ENCODE results near the gene IGLON5. TPM values are rescaled to one million over a fixed set of nuclear protein-coding genes. Genes with fewer than 3 reads are reported as not detected.

The IGLON5 gene
- total RNA-seq, 2 donors from 2014 or later = 0.16 TPM; not detected in 1

DNA sequence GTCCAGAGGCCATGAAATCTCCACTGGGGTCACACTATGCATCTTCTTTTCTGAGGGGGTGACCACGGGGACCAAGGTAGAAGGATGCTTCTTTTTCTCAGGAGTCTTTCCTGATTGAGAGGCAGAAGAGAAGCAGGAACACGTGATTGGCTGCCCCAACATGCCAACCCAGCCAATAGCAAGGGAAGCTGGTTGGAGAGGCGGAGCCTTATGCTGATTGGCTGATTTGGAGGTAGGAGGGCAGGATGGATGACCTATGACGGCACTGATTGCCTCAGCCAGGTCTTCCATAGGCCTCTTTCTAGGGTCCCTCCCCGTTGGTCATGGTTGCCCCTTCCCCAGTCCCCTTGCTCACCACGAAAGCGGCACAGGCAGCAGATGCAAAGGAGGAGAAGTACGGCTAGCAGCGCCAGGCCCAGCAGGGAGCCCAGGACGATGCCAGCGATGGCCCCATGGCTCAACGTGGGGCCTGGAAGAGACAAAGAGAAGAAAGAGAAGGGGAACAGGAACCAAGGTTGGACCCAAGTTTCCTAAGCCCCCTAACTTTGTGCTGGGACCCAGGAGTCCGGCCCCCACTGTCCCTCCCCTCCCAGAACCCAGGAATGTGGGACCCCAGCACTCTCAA, 22.5 kb downstream of the IGLON5 start:
- no peak for ATAC-seq
- no peak for DNase-seq
- intact Hi-C loops (cut with DNase I) = loop anchor here in 1 of 2 donors (10.0 kb wide), 1 partner anchor 71 kb away; no protein-coding TSS in a partner anchor

GRCh38 chr19:51337141-51337860, 25.9 kb downstream of the IGLON5 start:
- peak; percentile 24 for DNase-seq
- intact Hi-C loops (cut with DNase I) = loop anchor here in 1 of 2 donors (10.0 kb wide), 1 partner anchor 68 kb away; no protein-coding TSS in a partner anchor

GRCh38 chr19:51337861-51338562, 26.6 kb downstream of the IGLON5 start:
- ATAC-seq (no peak), DNase-seq (peak; percentile 18)
- intact Hi-C loops (cut with DNase I) = loop anchor here (2.0 to 10.0 kb wide), 3 partner anchors 29 to 319 kb away; partner anchors contain the start of gene ETFB (in 1 of the 2)

More at GRCh38 chr19:51337141-51337860, 25.9 kb downstream of the IGLON5 start:
- ATAC-seq = no peak

GRCh38 chr19:51338563-51339312, 27.3 kb downstream of the IGLON5 start:
- intact Hi-C loops (cut with DNase I) = loop anchor here (2.0 to 10.0 kb wide), 3 partner anchors 28 to 318 kb away; partner anchors contain the start of gene ETFB (in 1 of the 2)
- peak; percentile 72 to 82 for ATAC-seq

DNA sequence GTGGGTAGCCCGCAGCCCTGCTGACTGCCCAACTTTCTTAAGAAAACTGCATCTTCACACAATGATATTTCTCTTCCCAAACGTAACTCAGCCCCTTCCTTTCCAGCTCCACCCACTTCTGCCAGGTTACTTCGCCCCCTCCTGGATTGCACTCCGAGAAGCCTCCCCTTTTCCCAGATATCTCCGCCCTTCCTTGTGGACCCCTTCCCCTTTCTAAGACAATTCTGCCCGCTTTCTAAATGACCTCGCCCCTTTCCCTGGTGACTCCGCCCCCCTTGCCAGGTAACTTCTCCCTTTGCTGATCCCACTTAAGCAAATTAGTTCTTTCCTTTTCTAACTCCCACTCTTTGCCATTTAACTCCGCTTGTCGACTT, 27.9 kb downstream of the IGLON5 start:
- DNase-seq = no peak
- no peak for ATAC-seq
- intact Hi-C loops (cut with DNase I) = loop anchor here (2.0 to 10.0 kb wide), 3 partner anchors 28 to 318 kb away; partner anchors contain the start of gene ETFB (in 1 of the 2)

More at GRCh38 chr19:51338563-51339312, 27.3 kb downstream of the IGLON5 start:
- DNase-seq = peak; percentile 90

DNA sequence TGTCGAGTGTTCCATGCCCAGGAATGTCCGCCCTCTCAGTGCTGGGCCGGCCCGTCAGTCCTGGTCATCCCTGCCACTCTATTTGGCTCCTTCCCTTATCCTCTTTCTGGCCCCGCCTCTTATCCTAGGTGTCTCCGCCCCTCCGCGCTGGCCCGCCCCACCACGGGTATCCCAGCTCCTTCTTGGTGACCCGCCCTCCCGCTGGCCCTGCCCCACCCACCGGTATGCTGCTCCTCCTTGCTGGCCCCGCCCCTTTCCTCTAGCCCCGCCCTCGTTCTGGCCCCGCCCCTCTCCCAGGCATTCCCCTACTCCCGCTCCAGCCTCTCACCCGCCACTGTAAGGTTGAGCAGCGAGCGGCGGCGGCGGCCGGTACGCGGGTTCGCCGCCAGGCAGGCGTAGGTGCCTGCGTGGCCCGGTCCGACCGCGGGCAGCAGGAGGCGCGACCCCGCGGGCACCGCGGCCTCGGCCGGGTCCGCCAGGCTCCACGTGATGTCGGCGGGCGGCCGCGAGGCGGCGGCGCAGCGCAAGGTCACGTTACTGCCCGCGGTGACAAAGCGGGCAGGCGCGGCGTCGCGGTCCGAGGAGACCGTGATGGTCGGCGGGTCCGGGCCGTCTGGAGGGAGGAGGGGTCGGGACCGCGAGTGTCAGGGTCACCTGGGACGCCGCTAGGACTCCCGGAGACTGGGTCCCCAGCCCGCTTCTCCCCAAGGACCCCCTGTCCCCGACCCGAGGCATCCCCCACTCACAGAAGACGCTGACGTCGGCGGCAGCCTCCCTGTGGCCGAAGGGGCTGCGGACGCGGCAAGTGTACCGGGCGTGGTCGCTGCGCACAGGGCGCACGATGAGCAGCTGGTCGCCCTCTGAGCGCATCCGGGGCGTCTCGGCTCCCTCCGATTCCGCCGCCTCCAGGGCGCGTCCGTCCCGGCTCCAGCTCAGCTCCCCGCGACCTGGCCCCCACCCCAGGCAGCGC, 28.5 kb downstream of the IGLON5 start:
- ATAC-seq (peak; percentile 96 to 98), DNase-seq (peak; percentile 99)
- intact Hi-C loops (cut with DNase I) = loop anchor here (2.0 to 10.0 kb wide), 4 partner anchors 27 to 317 kb away; partner anchors contain the start of genes C19orf84 (in 1 of the 2) and ETFB (in 1 of the 2)

DNA sequence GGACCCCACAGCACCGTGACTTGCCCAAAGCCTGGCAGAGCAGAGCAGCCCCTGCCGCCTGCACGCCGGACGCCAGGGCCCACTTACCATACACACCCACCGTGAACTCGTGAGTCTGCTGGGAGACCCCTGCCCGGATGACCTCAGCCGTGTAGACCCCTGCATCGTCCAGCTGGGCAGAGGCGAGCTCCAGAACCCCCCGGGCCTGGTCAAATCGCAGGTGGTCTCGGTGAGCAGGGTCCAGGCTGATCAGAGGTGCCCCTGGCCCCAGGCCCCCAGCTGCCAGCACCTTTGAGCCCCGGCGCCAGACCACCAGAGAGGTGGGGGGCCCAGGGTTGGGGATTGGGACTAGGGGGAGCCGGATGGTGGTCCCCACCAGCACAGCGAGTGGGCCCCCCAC, 29.6 kb downstream of the IGLON5 start:
- intact Hi-C loops (cut with DNase I) = loop anchor here in 1 of 2 donors (10.0 kb wide), 1 partner anchor 54 kb away; the partner anchor contains the start of gene C19orf84
- DNase-seq = peak; percentile 21
- ATAC-seq = no peak

DNA sequence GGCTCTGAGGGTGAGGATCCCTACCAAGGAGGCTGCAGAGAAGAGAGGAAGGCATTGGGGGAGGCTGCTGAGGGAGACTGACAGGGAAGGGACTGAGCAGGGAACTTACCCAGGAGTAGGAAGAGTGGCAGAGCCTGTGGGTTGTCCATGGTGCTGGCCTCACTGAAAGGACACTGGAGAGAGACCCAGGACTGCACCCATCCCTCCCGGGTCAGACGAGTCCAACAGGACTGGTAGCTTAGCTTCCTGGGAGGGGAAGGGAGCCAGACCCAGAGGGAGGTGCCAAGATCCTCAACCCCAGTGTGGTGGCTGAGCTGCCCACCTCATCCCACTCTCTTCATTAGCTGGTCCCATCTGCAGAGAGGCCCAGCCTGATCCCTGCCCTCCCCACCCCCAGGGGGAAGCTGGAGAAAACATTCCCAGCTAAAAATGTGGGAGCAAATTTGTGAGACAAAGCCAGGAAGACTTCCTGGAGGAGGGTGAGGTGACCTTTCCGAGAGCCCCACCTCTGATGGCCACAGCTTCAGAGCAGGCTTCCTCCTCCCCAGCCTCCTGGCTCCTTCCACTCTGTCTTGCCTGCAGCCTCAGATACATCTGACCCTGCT, 30.6 kb downstream of the IGLON5 start, which contains the start of gene VSIG10L:
VSIG10L (minus strand) TSS at position 164 of the 605 bp plus-strand sequence; CDS start at position 149, 15 bp downstream.
- intact Hi-C loops (cut with DNase I) = loop anchor here in 1 of 2 donors (10.0 kb wide), 1 partner anchor 53 kb away; the partner anchor contains the start of gene C19orf84
- ATAC-seq = no peak
- peak; percentile 18 for DNase-seq

- intact Hi-C loops (cut with DNase I) = loop anchor here in 1 of 2 donors (10.0 kb wide), 1 partner anchor 52 kb away; the partner anchor contains the start of gene C19orf84
- peak; percentile 10 for DNase-seq
- ATAC-seq = no peak
Measured at GRCh38 chr19:51342631-51343569, 31.5 kb downstream of the IGLON5 start.

- DNase-seq = no peak
- intact Hi-C loops (cut with DNase I) = loop anchor here in 1 of 2 donors (10.0 kb wide), 1 partner anchor 50 kb away; the partner anchor contains the start of gene C19orf84
- no peak for ATAC-seq
Measured at GRCh38 chr19:51345076-51345620, 33.7 kb downstream of the IGLON5 start.

GRCh38 chr19:51346742-51347141, 35.3 kb downstream of the IGLON5 start:
- intact Hi-C loops (cut with DNase I) = loop anchor here in 1 of 2 donors (10.0 kb wide), 1 partner anchor 48 kb away; the partner anchor contains the start of gene C19orf84
- DNase-seq (peak; percentile 12), ATAC-seq (no peak)

DNA sequence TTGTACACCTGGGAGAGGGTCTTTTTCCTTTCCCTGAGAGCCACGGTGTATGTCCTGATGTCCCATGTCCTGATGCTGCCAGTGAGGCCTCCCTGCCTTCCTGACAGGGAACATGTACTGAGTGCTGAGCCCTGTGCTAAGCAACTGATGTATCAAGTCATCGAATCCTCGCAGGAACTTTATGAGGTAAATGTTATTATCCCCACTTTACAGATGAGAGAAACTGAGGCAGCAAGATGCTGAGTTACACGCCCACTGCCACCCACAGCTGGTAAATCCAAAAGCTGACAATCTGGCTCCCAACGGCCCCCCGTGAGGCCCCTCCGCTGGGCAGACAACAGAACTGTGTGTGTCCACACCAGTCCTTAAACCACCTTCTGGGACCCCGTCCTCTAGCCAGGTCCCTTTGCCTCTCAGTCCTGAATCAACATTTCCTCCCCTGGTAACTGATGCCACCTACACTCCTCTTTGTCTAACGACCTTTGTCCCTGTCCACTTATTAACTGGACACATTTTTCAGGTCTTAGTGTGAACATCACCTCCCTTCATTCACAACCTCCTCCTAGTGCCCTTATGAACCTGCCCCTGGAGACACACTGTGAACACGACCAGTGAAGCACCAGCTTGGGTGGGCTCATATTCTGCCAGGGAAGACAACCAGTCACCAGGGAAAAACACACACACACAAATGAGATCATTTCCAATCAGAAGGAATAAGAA, 35.9 kb downstream of the IGLON5 start:
- no peak for ATAC-seq
- peak; percentile 14 for DNase-seq
- intact Hi-C loops (cut with DNase I) = loop anchor here in 1 of 2 donors (10.0 kb wide), 1 partner anchor 47 kb away; the partner anchor contains the start of gene C19orf84

- ATAC-seq (no peak), DNase-seq (no peak)
- intact Hi-C loops (cut with DNase I) = no loop called here
Measured at GRCh38 chr19:51351266-51351990, 40.0 kb downstream of the IGLON5 start.

All from left cardiac atrium (tissue), 4 donors.